GM18951 (cell line): ENCODE measurements around the gene DHX40.

Experiments used
- POLR2A ChIP-seq: IDR thresholded peaks from 4 replicates; pipeline ENCODE4 v1.6.1; 2011; ENCODE audit warnings: mild to moderate bottlenecking; ENCODE audit not compliant: insufficient read length, insufficient read depth; ENCODE audit errors: extremely low read depth
- in situ Hi-C: fragments of 300-500 bp; cut with MboI; formaldehyde crosslinking; loops from one replicate; pipeline ENCODE4 v1.12.0; 2022; ENCODE audit warnings: low sequenced_read_pairs, mixed read lengths, inconsistent platforms; ENCODE audit not compliant: unreplicated experiment

The DHX40 gene

GRCh38 chr17:59626756-59627155, 61.3 kb downstream of the DHX40 start:
- no peak for TF ChIP-seq POLR2A
- in situ Hi-C loops, result no loop called here

DNA sequence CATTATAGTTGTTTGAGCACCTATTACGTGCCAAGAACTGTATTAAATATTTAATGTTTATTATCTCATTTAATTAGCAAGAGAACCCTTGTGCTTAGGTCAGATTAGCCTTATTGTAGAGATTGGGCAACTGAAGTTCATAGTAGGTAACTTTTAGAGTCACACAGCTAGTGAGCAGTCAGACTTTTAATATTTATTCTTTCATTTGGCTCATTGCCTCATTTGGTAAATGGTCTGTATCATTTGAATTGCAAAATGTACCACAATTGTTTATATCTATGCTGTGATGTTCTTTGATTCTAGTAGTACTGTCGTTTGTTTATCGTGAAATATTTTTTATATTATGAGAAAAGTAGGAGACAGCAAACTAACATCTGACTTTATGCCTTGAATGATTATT, 61.9 kb downstream of the DHX40 start:
- in situ Hi-C loops, result no loop called here
- no peak for TF ChIP-seq POLR2A

- in situ Hi-C loops, result no loop called here
- no peak for TF ChIP-seq POLR2A
Measured at GRCh38 chr17:59627770-59628171, 62.4 kb downstream of the DHX40 start.

GRCh38 chr17:59629174-59629573, 63.8 kb downstream of the DHX40 start:
- no peak for TF ChIP-seq POLR2A
- in situ Hi-C loops, result no loop called here

- TF ChIP-seq POLR2A, result no peak
- in situ Hi-C loops, result no loop called here
Measured at GRCh38 chr17:59631276-59631675, 65.9 kb downstream of the DHX40 start.

GRCh38 chr17:59632398-59632797, 67.0 kb downstream of the DHX40 start:
- in situ Hi-C loops, result no loop called here
- no peak for TF ChIP-seq POLR2A

GRCh38 chr17:59633658-59634359, 68.4 kb downstream of the DHX40 start:
- in situ Hi-C loops, result no loop called here
- TF ChIP-seq POLR2A, result no peak

- in situ Hi-C loops, result no loop called here
Measured at GRCh38 chr17:59634632-59635541, 69.5 kb downstream of the DHX40 start.

DNA sequence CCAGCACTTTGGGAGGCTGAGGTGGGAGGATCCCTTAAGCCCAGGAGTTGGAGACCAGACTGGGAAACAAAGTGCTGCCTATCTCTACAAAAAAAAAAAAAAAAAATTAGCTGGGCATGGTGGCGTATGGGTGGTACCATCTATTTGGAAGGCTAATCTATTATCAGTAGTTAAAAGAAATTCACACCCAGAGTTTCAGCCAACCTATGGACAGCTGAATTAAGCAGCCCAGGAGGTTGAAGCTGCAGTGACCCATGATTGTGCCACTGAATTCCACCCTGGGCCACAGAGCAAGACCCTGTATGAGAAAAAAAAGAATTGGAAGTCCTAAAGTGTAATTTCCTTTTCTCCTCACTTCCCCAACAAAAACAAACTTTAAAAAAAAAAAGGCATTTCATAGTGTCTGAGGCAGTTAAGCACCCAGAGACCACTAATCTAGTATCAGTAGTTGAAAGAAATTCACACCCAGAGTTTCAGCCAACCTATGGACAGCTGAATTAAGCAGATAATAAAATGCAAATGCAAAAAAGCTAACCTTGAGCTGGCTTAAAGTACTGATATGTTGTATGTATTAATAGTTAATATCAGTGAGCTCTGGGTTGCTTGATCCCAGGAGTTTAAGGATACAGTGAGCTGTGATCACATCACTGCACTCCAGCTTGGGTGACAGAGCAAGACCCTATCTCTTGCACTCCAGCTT, 72.4 kb downstream of the DHX40 start:
- in situ Hi-C loops, result no loop called here
- no peak for TF ChIP-seq POLR2A

More at GRCh38 chr17:59634632-59635541, 69.5 kb downstream of the DHX40 start:
- TF ChIP-seq POLR2A, result no peak

GRCh38 chr17:59638553-59638952, 73.1 kb downstream of the DHX40 start:
- TF ChIP-seq POLR2A, result no peak
- in situ Hi-C loops, result no loop called here

GRCh38 chr17:59641799-59642484, 76.5 kb downstream of the DHX40 start:
- in situ Hi-C loops, result no loop called here
- no peak for TF ChIP-seq POLR2A

DNA sequence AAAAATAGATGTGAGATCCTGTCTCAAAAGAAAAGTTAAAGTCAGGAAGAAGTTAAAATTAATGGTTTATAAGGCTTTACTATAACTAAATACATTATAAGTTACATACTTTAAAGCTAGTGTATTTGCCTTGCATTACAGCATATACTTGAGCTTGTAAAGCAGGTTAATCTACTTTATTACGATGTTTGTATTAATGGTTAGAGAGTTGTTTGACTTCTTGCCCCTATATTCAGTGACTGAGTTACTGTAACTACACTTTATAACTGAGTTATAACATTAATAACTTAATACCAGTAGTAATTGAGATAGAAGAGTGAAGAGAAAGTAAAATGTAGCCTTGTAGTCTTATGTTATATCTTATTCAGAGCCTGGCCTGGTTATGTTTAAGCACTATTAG, 77.2 kb downstream of the DHX40 start:
- in situ Hi-C loops, result no loop called here
- no peak for TF ChIP-seq POLR2A

GRCh38 chr17:59643159-59644140, 78.0 kb downstream of the DHX40 start:
- in situ Hi-C loops, result no loop called here
- no peak for TF ChIP-seq POLR2A
